K562 (cell line): Measurements from ENCODE around the gene RALGAPB. TPM values are rescaled to one million over a fixed set of nuclear protein-coding genes. Genes with fewer than 3 reads are reported as not detected.

Experiments
- ATAC-seq: fragments of 200-7000 bp; cut with Tn5 transposase; 3 replicates; pipeline ENCODE4 v1.9.1; 2020; ENCODE audit warnings: moderate library complexity
- BruUV-seq: library from RNA; stranded (reverse); fragments of 400-500 nt; replicated peaks from 2 replicates; lab custom pipeline; 2021; lab: Mats Ljungman, UMichigan
- CTCF ChIA-PET: fragments of 300-600 bp; formaldehyde crosslinking; extraction: SDS; loops from one replicate; lab custom pipeline; 2021; ENCODE audit warnings: low intra/inter-chr PET ratio; lab: Yijun Ruan, JAX
- POLR2A ChIA-PET: fragments of 300-600, 350-650 bp; sonication (Branson Sonifier 250); formaldehyde crosslinking; extraction: SDS; loops from one replicate; lab custom pipeline; 2021; ENCODE audit warnings: antibody characterized with exemption, inconsistent platforms; lab: Yijun Ruan, JAX
- DNase-seq, 4 experiments: peaks; one replicate each; pipeline versions ENCODE4 v3.0.0 to v3.0.0-alpha.2; 2011 to 2018; ENCODE audit warnings: low spot score in 3 of 4, mixed read lengths in 3 of 4; ENCODE audit errors: extremely low read depth in 1 of 4
- FAIRE-seq: peaks from 2 replicates; lab custom pipeline; 2011; peaks lifted over from hg19 to GRCh38; lab: Jason Lieb, UNC
- H2AFZ ChIP-seq: 2 replicates; pipeline ENCODE4 v1.6.0; 2011; ENCODE audit warnings: low read depth, low read length, control low read depth, inconsistent platforms
- H3K27ac ChIP-seq: fragments of 200-600 bp; 3 replicates; pipeline ENCODE4 v1.8.0; 2011; ENCODE audit warnings: low read depth, mild to moderate bottlenecking, control low read depth, inconsistent platforms, low read length, moderate library complexity, mixed read lengths; ENCODE audit errors: extremely low read depth
- H3K27me3 ChIP-seq, 2 experiments: fragments of 300-600 bp in 1 of 2; 2 replicates in 1 of 2; 3 replicates in 1 of 2; pipeline versions ENCODE4 v1.6.0 to v1.8.0; 2011; ENCODE audit warnings: inconsistent platforms in 2 of 2, low read length in 2 of 2, mild to moderate bottlenecking in 1 of 2, mixed read lengths in 1 of 2, moderate library complexity in 1 of 2; ENCODE audit not compliant: control insufficient read depth in 2 of 2, insufficient read depth in 2 of 2
- H3K36me3 ChIP-seq: fragments of 300-600 bp; 3 replicates; pipeline ENCODE4 v1.8.0; 2011; ENCODE audit warnings: mild to moderate bottlenecking, low read length, inconsistent platforms; ENCODE audit not compliant: control insufficient read depth, insufficient read depth
- H3K4me1 ChIP-seq, 2 experiments: fragments of 200-600 bp in 1 of 2; replicated peaks in 1 of 2; 2 replicates in 1 of 2; 3 replicates in 1 of 2; pipeline versions ENCODE4 v1.5.1 to v1.8.0; 2011; ENCODE audit warnings: inconsistent platforms in 2 of 2, low read length in 2 of 2, mild to moderate bottlenecking in 1 of 2, mixed read lengths in 1 of 2, moderate library complexity in 1 of 2; ENCODE audit not compliant: control insufficient read depth in 2 of 2, insufficient read depth in 2 of 2
- H3K4me2 ChIP-seq: 2 replicates; pipeline ENCODE4 v1.6.1; 2011; ENCODE audit warnings: low read length, control low read depth, inconsistent platforms, mixed read lengths; ENCODE audit not compliant: insufficient read depth
- H3K4me3 ChIP-seq: fragments of 200-600 bp; sonication (generic), shearing (Covaris generic); 2 replicates; pipeline ENCODE4 v1.5.1; 2016; ENCODE audit warnings: control low read depth, inconsistent platforms
- H3K79me2 ChIP-seq: fragments of 200-600 bp; 3 replicates; pipeline ENCODE4 v1.8.0; 2011; ENCODE audit warnings: low read length, inconsistent platforms; ENCODE audit not compliant: control insufficient read depth, insufficient read depth
- H3K9ac ChIP-seq, 2 experiments: 2 replicates each; pipeline versions ENCODE4 v1.6.0 to v1.6.1; 2011; ENCODE audit warnings: low read depth in 2 of 2, low read length in 2 of 2, control low read depth in 1 of 2, inconsistent platforms in 1 of 2, mild to moderate bottlenecking in 1 of 2, mixed read lengths in 1 of 2; ENCODE audit not compliant: insufficient read depth in 1 of 2
- H3K9me1 ChIP-seq: one replicate; pipeline ENCODE4 v1.6.0; 2011; ENCODE audit warnings: inconsistent platforms, mild to moderate bottlenecking, low read length, moderate library complexity; ENCODE audit not compliant: control insufficient read depth, insufficient read depth
- H3K9me3 ChIP-seq: replicated peaks from 2 replicates; pipeline ENCODE4 v1.5.1; 2011; ENCODE audit warnings: low read depth, low read length, inconsistent platforms; ENCODE audit not compliant: control insufficient read depth, insufficient read depth
- H4K20me1 ChIP-seq: replicated peaks from 2 replicates; pipeline ENCODE4 v1.6.1; 2011; ENCODE audit warnings: low read length, inconsistent platforms, mixed read lengths; ENCODE audit not compliant: control insufficient read depth, insufficient read depth
- CREB3 ChIP-seq: fragments of 450-650 bp; conservative IDR thresholded peaks from 2 replicates; pipeline ENCODE4 v1.6.1; 2016; ENCODE audit warnings: missing genetic modification characterization, low read depth, mild to moderate bottlenecking, missing compliant biosample characterization, moderate library complexity
- DACH1 ChIP-seq: fragments of 450-650 bp; IDR thresholded peaks from 2 replicates; pipeline ENCODE4 v1.6.1; 2018; ENCODE audit not compliant: partially characterized antibody
- DEAF1 ChIP-seq: fragments of 450-650 bp; formaldehyde crosslinking; IDR thresholded peaks from 2 replicates; pipeline ENCODE4 v1.4.0; 2020; ENCODE audit warnings: mild to moderate bottlenecking, moderate library complexity
- GTF2F1 ChIP-seq: IDR thresholded peaks from 2 replicates; pipeline ENCODE4 v1.6.1; 2011; ENCODE audit warnings: low read depth, low read length, improper control_type of control experiment
- HDAC1 ChIP-seq, 2 experiments: fragments of 450-650 bp; IDR thresholded peaks; 2 replicates each; pipeline ENCODE4 v1.6.1; 2016 to 2017; ENCODE audit warnings: inconsistent platforms in 1 of 2, mild to moderate bottlenecking in 1 of 2, moderate library complexity in 1 of 2
- HNRNPK ChIP-seq: fragments of 200-400 bp; formaldehyde crosslinking; IDR thresholded peaks from one replicate; pipeline ENCODE4 v1.6.1; 2018; ENCODE audit warnings: mild to moderate bottlenecking, low read depth, low read length; ENCODE audit not compliant: poor library complexity, severe bottlenecking
- IFI16 ChIP-seq: fragments of 250-450 bp; sonication (Bioruptor Pico); IDR thresholded peaks from 2 replicates; pipeline ENCODE4 v2.1.2; 2022; ENCODE audit warnings: mild to moderate bottlenecking, inconsistent platforms
- MCM5 ChIP-seq: fragments of 450-650 bp; IDR thresholded peaks from 2 replicates; pipeline ENCODE4 v1.6.1; 2016; ENCODE audit warnings: low read depth
- MTA1 ChIP-seq: fragments of 450-650 bp; IDR thresholded peaks from 2 replicates; pipeline ENCODE4 v1.6.1; 2017; ENCODE audit warnings: borderline replicate concordance
- NR2C1 ChIP-seq, 2 experiments: fragments of 450-650 bp; IDR thresholded peaks; 2 replicates each; pipeline ENCODE4 v1.6.1; 2017; ENCODE audit warnings: mild to moderate bottlenecking in 2 of 2, antibody characterized with exemption in 1 of 2, inconsistent platforms in 1 of 2, missing compliant biosample characterization in 1 of 2, missing genetic modification characterization in 1 of 2
- PBX2 ChIP-seq, 2 experiments: IDR thresholded peaks in 1 of 2; conservative IDR thresholded peaks in 1 of 2; 2 replicates each; pipeline ENCODE4 v1.6.1; 2016; ENCODE audit warnings: low read depth in 2 of 2, mild to moderate bottlenecking in 1 of 2, missing compliant biosample characterization in 1 of 2, missing genetic modification characterization in 1 of 2, moderate library complexity in 1 of 2
- RBM15 ChIP-seq: fragments of 200-400 bp; formaldehyde crosslinking; IDR thresholded peaks from 2 replicates; pipeline ENCODE4 v1.6.1; 2018; ENCODE audit warnings: mild to moderate bottlenecking, low read length, moderate library complexity; ENCODE audit not compliant: insufficient read depth
- RHOXF2B ChIP-seq: fragments of 250-450 bp; sonication (Bioruptor Pico); conservative IDR thresholded peaks from 2 replicates; pipeline ENCODE4 v1.5.1; 2021
- SAFB ChIP-seq: fragments of 200-400 bp; formaldehyde crosslinking; IDR thresholded peaks from 2 replicates; pipeline ENCODE4 v1.6.1; 2017; ENCODE audit warnings: low read depth, low read length, borderline replicate concordance
- XRCC5 ChIP-seq: fragments of 200-400 bp; formaldehyde crosslinking; IDR thresholded peaks from 2 replicates; pipeline ENCODE4 v1.6.1; 2017; ENCODE audit warnings: low read depth, mild to moderate bottlenecking, low read length
- ZBTB8A ChIP-seq: fragments of 450-650 bp; IDR thresholded peaks from 2 replicates; pipeline ENCODE4 v1.6.1; 2018; ENCODE audit warnings: mild to moderate bottlenecking, moderate library complexity; ENCODE audit not compliant: partially characterized antibody
- ZNF197 ChIP-seq: fragments of 200-800 bp; sonication (Bioruptor generic); IDR thresholded peaks from 2 replicates; pipeline ENCODE4 v1.6.1; 2016; ENCODE audit warnings: low read depth, missing genetic modification characterization, missing compliant biosample characterization
- WGBS: fragments of 100-300 bp; shearing (Covaris generic); methylation state at CpG from one replicate; pipeline ENCODE4 v1.1.6; 2016; ENCODE audit warnings: low coverage, mixed read lengths; ENCODE audit not compliant: insufficient coverage; ENCODE audit errors: missing lambda C conversion rate; 5-methylcytosine and 5-hydroxymethylcytosine counted together
- in situ Hi-C: fragments of 300-500 bp; cut with MboI; formaldehyde crosslinking; loops from 4 replicates; pipeline ENCODE4 v1.15.0; 2018; ENCODE audit warnings: inconsistent platforms, mixed read lengths
- intact Hi-C: fragments of 100-400 bp; cut with micrococcal nuclease; formaldehyde crosslinking; loops from 2 replicates; pipeline ENCODE4 v1.14.2; 2022
- polyA plus RNA-seq, 8 experiments: library from polyadenylated mRNA; depleted of rRNA in 4 of 8; stranded (reverse) in 5 of 8; unstranded in 3 of 8; fragments of >200 nt; fragmentation: Nextera tagmentation in 2 of 8; fragmentation: Illumina TruSeq in 1 of 8; extraction: Ambion mirVana in 2 of 8; extraction: Trizol in 1 of 8; gene quantifications; 2 replicates each; pipeline versions ENCODE4 v1.2.1 to v1.2.3, GENCODE V29; 2011 to 2014; ENCODE audit warnings: inconsistent platforms in 1 of 8, missing spikeins in 1 of 8
- total RNA-seq, 7 experiments: library from RNA; depleted of rRNA in 6 of 7; stranded (reverse); fragments of >200 nt in 6 of 7; fragmentation: Illumina TruSeq in 2 of 7; extraction: Trizol in 2 of 7; gene quantifications; 2 replicates each; pipeline versions ENCODE4 v1.2.1 to v1.2.3, GENCODE V29; 2011 to 2021; ENCODE audit warnings: low replicate concordance in 1 of 7

The RALGAPB gene
- total and polyA plus RNA-seq, 9 of the 15 experiments (the other 6 are each of a cell fraction or from before 2014, with no cell fraction given): 4.3 to 25.6 (median 13.6) TPM

- no peak for TF ChIP-seq PBX2 (CRISPR knock-in tag; IDR thresholded peaks at IDR 0.05; ENCODE audit: low read depth)
- TF ChIP-seq PBX2 (tag; conservative IDR thresholded peaks at IDR 0.05; ENCODE audit: low read depth): no peak
- TF ChIP-seq NR2C1 (IDR thresholded peaks at IDR 0.05): no peak
- TF ChIP-seq NR2C1 (tag; IDR thresholded peaks at IDR 0.05): no peak
- no peak for TF ChIP-seq MCM5
Measured at GRCh38 chr20:38466171-38466570, 6.5 kb upstream of the RALGAPB start (continued).

- 5% methylated on average over 3 of the region's 3 CpGs for WGBS
- ChIA-PET CTCF (no interaction called here), POLR2A (no interaction called here)
- DNase-seq (no peak), ATAC-seq (no peak), FAIRE-seq (no peak)
- TF ChIP-seq IFI16 (CRISPR knock-in tag) (no peak), RBM15 (no peak), ZBTB8A (no peak), RHOXF2B (no peak), SAFB (no peak), GTF2F1 (no peak), MTA1 (no peak), HNRNPK (no peak), DACH1 (no peak), CREB3 (tag) (no peak), XRCC5 (no peak), ZNF197 (CRISPR knock-in tag) (no peak), DEAF1 (CRISPR knock-in tag) (no peak), HDAC1 (IDR thresholded peaks at IDR 0.05) (no peak)
- intact Hi-C loops (no loop called here), in situ Hi-C loops (no loop called here)
- H3K4me3 ChIP-seq: no peak overlapping the region
- no TSS peak for BruUV-seq
- H3K9me3 ChIP-seq: no peaks in the 10 kb centered on the region
- no peaks in the 10 kb centered on the region for H4K20me1 ChIP-seq
- no peaks in the 10 kb centered on the region for H3K27me3 ChIP-seq
- H3K79me2 ChIP-seq: no peaks in the 10 kb centered on the region
- H3K36me3 ChIP-seq: no peaks in the 10 kb centered on the region
- no peak overlapping the region for H3K27ac ChIP-seq
- no peaks in the 10 kb centered on the region for H3K9me1 ChIP-seq
- H2AFZ ChIP-seq: no peak overlapping the region
- no peak overlapping the region for H3K4me2 ChIP-seq
- H3K9ac ChIP-seq: no peak overlapping the region
- H3K4me1 ChIP-seq: peaks cover 0 to 7% of the 10 kb centered on the region in 2 experiments; a peak in 2 of 5 replicates
Measured at GRCh38 chr20:38466983-38467382, 5.7 kb upstream of the RALGAPB start.
